WTC11 (cell line): ENCODE results near the gene TPGS1. TPM values are rescaled to one million over a fixed set of nuclear protein-coding genes. Genes with fewer than 3 reads are reported as not detected.

Source experiments
- ATAC-seq: fragments of 200-7000 bp; cut with Tn5 transposase; 2 replicates; pipeline ENCODE4 v1.10.0; 2021; ENCODE audit warnings: mild to moderate bottlenecking, moderate library complexity
- CTCF ChIA-PET: fragments of 300-600 bp; sonication (Branson Sonifier 250); formaldehyde crosslinking; loops from one replicate; lab custom pipeline; 2021; ENCODE audit warnings: antibody characterized with exemption; lab: Charles Lee
- POLR2A ChIA-PET: fragments of 350-600 bp; sonication (Branson Sonifier 250); formaldehyde crosslinking; loops from one replicate; lab custom pipeline; 2021; ENCODE audit warnings: antibody characterized with exemption; lab: Charles Lee
- DNase-seq: peaks from one replicate; pipeline ENCODE4 v3.0.0; 2021; ENCODE audit warnings: low spot score
- H3K27ac Mint-ChIP-seq: 2 replicates; pipeline ENCODE4 v1.8.0; 2021; ENCODE audit warnings: mixed read lengths
- H3K27me3 Mint-ChIP-seq: 2 replicates; pipeline ENCODE4 v1.8.0; 2021; ENCODE audit warnings: low read depth, mild to moderate bottlenecking, moderate library complexity, mixed read lengths
- H3K36me3 Mint-ChIP-seq: 2 replicates; pipeline ENCODE4 v1.8.0; 2021; ENCODE audit warnings: mixed read lengths
- H3K4me1 Mint-ChIP-seq: 2 replicates; pipeline ENCODE4 v1.8.0; 2022; ENCODE audit warnings: mixed read lengths
- H3K4me3 Mint-ChIP-seq: 2 replicates; pipeline ENCODE4 v1.8.0; 2021; ENCODE audit warnings: mild to moderate bottlenecking, moderate library complexity, mixed read lengths
- H3K9me3 Mint-ChIP-seq: 2 replicates; pipeline ENCODE4 v1.8.0; 2021; ENCODE audit warnings: mixed read lengths
- ATF3 ChIP-seq: sonication (generic); formaldehyde crosslinking; conservative IDR thresholded peaks from 2 replicates; pipeline ENCODE4 v1.8.1; 2022; ENCODE audit warnings: mild to moderate bottlenecking, missing genetic modification reagents
- CDX4 ChIP-seq: fragments of 250-450 bp; sonication (Bioruptor Pico); IDR thresholded peaks from 2 replicates; pipeline ENCODE4 v1.9.0; 2021; ENCODE audit warnings: moderate library complexity, mild to moderate bottlenecking, inconsistent platforms, borderline replicate concordance
- CREB1 ChIP-seq: sonication (generic); formaldehyde crosslinking; IDR thresholded peaks from 2 replicates; pipeline ENCODE4 v1.8.0; 2023; ENCODE audit warnings: mild to moderate bottlenecking, missing genetic modification reagents
- ELF4 ChIP-seq: sonication (generic); formaldehyde crosslinking; IDR thresholded peaks from 2 replicates; pipeline ENCODE4 v1.8.1; 2022; ENCODE audit warnings: low read depth, mild to moderate bottlenecking, moderate library complexity, missing genetic modification reagents
- FOXJ3 ChIP-seq: sonication (generic); formaldehyde crosslinking; IDR thresholded peaks from 2 replicates; pipeline ENCODE4 v1.9.0; 2021; ENCODE audit warnings: missing genetic modification reagents, mild to moderate bottlenecking, borderline replicate concordance
- GTF2I ChIP-seq: fragments of 250-450 bp; sonication (Bioruptor Pico); conservative IDR thresholded peaks from 2 replicates; pipeline ENCODE4 v1.4.0; 2021; ENCODE audit warnings: mild to moderate bottlenecking
- KAT7 ChIP-seq: sonication (generic); formaldehyde crosslinking; IDR thresholded peaks from 2 replicates; pipeline ENCODE4 v1.8.1; 2023; ENCODE audit warnings: missing genetic modification reagents, mild to moderate bottlenecking, borderline replicate concordance
- NFATC4 ChIP-seq: fragments of 250-450 bp; sonication (Bioruptor Pico); IDR thresholded peaks from 2 replicates; pipeline ENCODE4 v1.9.0; 2021; ENCODE audit warnings: mild to moderate bottlenecking
- NFE2L1 ChIP-seq: sonication (generic); formaldehyde crosslinking; IDR thresholded peaks from 2 replicates; pipeline ENCODE4 v1.8.1; 2023; ENCODE audit warnings: missing genetic modification reagents
- PRRX2 ChIP-seq: fragments of 250-450 bp; sonication (Bioruptor Pico); IDR thresholded peaks from 2 replicates; pipeline ENCODE4 v1.8.0; 2021; ENCODE audit warnings: mild to moderate bottlenecking
- RELA ChIP-seq: sonication (generic); formaldehyde crosslinking; IDR thresholded peaks from 2 replicates; pipeline ENCODE4 v1.8.1; 2022; ENCODE audit warnings: missing genetic modification reagents, mild to moderate bottlenecking, borderline replicate concordance
- SP1 ChIP-seq: sonication (generic); formaldehyde crosslinking; conservative IDR thresholded peaks from 2 replicates; pipeline ENCODE4 v1.8.1; 2022; ENCODE audit warnings: missing genetic modification reagents
- STAT6 ChIP-seq: sonication (generic); formaldehyde crosslinking; conservative IDR thresholded peaks from 2 replicates; pipeline ENCODE4 v1.8.1; 2023; ENCODE audit warnings: mild to moderate bottlenecking, low read depth, missing genetic modification reagents, moderate library complexity
- TCF7 ChIP-seq: sonication (generic); formaldehyde crosslinking; IDR thresholded peaks from 2 replicates; pipeline ENCODE4 v1.8.0; 2022; ENCODE audit warnings: mild to moderate bottlenecking, low read depth, missing genetic modification reagents, moderate library complexity
- TEAD4 ChIP-seq: sonication (generic); formaldehyde crosslinking; IDR thresholded peaks from 2 replicates; pipeline ENCODE4 v1.8.0; 2022; ENCODE audit warnings: mild to moderate bottlenecking, missing genetic modification reagents
- TP53 ChIP-seq: sonication (generic); formaldehyde crosslinking; IDR thresholded peaks from 2 replicates; pipeline ENCODE4 v1.8.1; 2023; ENCODE audit warnings: mild to moderate bottlenecking, missing genetic modification reagents
- USF1 ChIP-seq: sonication (generic); formaldehyde crosslinking; IDR thresholded peaks from 2 replicates; pipeline ENCODE4 v1.8.0; 2022; ENCODE audit warnings: mild to moderate bottlenecking, missing genetic modification reagents
- ZNF138 ChIP-seq: sonication (generic); formaldehyde crosslinking; conservative IDR thresholded peaks from 2 replicates; pipeline ENCODE4 v1.8.1; 2022; ENCODE audit warnings: mild to moderate bottlenecking, moderate library complexity, missing genetic modification reagents
- ZNF232 ChIP-seq: sonication (generic); formaldehyde crosslinking; IDR thresholded peaks from 2 replicates; pipeline ENCODE4 v1.8.0; 2022; ENCODE audit warnings: mild to moderate bottlenecking, missing genetic modification reagents
- ZNF416 ChIP-seq: fragments of 250-450 bp; sonication (Bioruptor Pico); IDR thresholded peaks from 2 replicates; pipeline ENCODE4 v1.9.0; 2021; ENCODE audit warnings: mild to moderate bottlenecking, inconsistent platforms
- total RNA-seq: library from RNA; stranded (reverse); gene quantifications from 3 replicates; pipeline ENCODE4 v1.2.3, GENCODE V29; 2021
- TF ChIP-seq, protein P1 (sequence below): sonication (generic); formaldehyde crosslinking; IDR thresholded peaks from 2 replicates; pipeline ENCODE4 v1.8.0; 2023; ENCODE audit warnings: mild to moderate bottlenecking, missing genetic modification reagents
- TF ChIP-seq, protein P2 (sequence below): sonication (generic); formaldehyde crosslinking; IDR thresholded peaks from 2 replicates; pipeline ENCODE4 v1.8.1; 2022; ENCODE audit warnings: mild to moderate bottlenecking, moderate library complexity, missing genetic modification reagents
- TF ChIP-seq, protein P3 (sequence below): sonication (generic); formaldehyde crosslinking; IDR thresholded peaks from 2 replicates; pipeline ENCODE4 v1.8.1; 2023; ENCODE audit warnings: mild to moderate bottlenecking, missing genetic modification reagents, moderate library complexity
- TF ChIP-seq, protein P4 (sequence below): sonication (generic); formaldehyde crosslinking; IDR thresholded peaks from 2 replicates; pipeline ENCODE4 v1.8.1; 2023; ENCODE audit warnings: mild to moderate bottlenecking, missing genetic modification reagents

TPGS1 gene
- total RNA-seq, 1 experiment from 2014 or later = 18.8 TPM

DNA sequence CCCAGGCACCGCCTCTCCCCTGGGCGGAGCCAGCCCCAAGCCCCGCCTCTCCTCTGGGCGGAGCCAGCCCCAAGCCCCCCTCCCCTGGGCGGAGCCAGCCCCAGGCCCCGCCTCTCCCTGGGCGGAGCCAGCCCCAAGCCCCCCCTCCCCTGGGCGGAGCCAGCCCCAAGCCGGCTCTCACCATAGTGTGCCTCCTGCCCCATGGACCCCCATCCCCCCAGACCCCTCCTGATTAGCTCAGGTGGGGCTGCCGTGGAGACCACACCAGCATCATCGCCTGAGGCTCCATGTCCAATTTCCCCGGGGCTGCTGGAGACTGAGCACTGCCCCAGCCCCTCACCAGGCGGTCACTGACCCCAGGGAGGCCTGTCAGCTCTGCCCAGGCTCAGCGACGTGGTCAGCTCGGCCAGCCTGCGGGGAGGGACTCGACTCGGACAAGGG lies 15.2 kb upstream of the TPGS1 start (continued):
- TF ChIP-seq, protein P1, sequence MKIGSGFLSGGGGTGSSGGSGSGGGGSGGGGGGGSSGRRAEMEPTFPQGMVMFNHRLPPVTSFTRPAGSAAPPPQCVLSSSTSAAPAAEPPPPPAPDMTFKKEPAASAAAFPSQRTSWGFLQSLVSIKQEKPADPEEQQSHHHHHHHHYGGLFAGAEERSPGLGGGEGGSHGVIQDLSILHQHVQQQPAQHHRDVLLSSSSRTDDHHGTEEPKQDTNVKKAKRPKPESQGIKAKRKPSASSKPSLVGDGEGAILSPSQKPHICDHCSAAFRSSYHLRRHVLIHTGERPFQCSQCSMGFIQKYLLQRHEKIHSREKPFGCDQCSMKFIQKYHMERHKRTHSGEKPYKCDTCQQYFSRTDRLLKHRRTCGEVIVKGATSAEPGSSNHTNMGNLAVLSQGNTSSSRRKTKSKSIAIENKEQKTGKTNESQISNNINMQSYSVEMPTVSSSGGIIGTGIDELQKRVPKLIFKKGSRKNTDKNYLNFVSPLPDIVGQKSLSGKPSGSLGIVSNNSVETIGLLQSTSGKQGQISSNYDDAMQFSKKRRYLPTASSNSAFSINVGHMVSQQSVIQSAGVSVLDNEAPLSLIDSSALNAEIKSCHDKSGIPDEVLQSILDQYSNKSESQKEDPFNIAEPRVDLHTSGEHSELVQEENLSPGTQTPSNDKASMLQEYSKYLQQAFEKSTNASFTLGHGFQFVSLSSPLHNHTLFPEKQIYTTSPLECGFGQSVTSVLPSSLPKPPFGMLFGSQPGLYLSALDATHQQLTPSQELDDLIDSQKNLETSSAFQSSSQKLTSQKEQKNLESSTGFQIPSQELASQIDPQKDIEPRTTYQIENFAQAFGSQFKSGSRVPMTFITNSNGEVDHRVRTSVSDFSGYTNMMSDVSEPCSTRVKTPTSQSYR (CRISPR knock-in tag) = no peak
- TF ChIP-seq CDX4 (CRISPR knock-in tag) (no peak), TP53 (CRISPR knock-in tag) (no peak), SP1 (CRISPR knock-in tag) (no peak)

- ATAC-seq (no peak), DNase-seq (no peak)
- H3K4me1 Mint-ChIP-seq = peaks cover 15% of the 10 kb centered on the region
- no peak overlapping the region for H3K4me3 Mint-ChIP-seq
- ChIA-PET POLR2A (no interaction called here), CTCF (interaction anchor here (1.0 to 3.6 kb wide), 4 partner anchors 13 to 109 kb away, joined by 3 to 46 read pairs (median 22); no protein-coding TSS in a partner anchor)
- H3K27me3 Mint-ChIP-seq = peaks cover 23% of the 10 kb centered on the region
- H3K9me3 Mint-ChIP-seq = peaks cover 3% of the 10 kb centered on the region
- H3K36me3 Mint-ChIP-seq = no peaks in the 10 kb centered on the region
- H3K27ac Mint-ChIP-seq = no peak overlapping the region
- no peak for TF ChIP-seq KAT7 (CRISPR knock-in tag)
- TF ChIP-seq, protein P2, sequence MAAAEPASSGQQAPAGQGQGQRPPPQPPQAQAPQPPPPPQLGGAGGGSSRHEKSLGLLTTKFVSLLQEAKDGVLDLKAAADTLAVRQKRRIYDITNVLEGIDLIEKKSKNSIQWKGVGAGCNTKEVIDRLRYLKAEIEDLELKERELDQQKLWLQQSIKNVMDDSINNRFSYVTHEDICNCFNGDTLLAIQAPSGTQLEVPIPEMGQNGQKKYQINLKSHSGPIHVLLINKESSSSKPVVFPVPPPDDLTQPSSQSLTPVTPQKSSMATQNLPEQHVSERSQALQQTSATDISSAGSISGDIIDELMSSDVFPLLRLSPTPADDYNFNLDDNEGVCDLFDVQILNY (CRISPR knock-in tag) = no peak
- TF ChIP-seq RELA (CRISPR knock-in tag) = no peak
- TF ChIP-seq GTF2I = no peak
- TF ChIP-seq ZNF138 (CRISPR knock-in tag) = no peak
- TF ChIP-seq, protein P3, sequence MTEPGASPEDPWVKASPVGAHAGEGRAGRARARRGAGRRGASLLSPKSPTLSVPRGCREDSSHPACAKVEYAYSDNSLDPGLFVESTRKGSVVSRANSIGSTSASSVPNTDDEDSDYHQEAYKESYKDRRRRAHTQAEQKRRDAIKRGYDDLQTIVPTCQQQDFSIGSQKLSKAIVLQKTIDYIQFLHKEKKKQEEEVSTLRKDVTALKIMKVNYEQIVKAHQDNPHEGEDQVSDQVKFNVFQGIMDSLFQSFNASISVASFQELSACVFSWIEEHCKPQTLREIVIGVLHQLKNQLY (CRISPR knock-in tag) = no peak
- no peak for TF ChIP-seq CREB1 (CRISPR knock-in tag)
- TF ChIP-seq NFE2L1 (CRISPR knock-in tag) = no peak
- TF ChIP-seq NFATC4 (CRISPR knock-in tag) = no peak
- no peak for TF ChIP-seq TEAD4
- no peak for TF ChIP-seq FOXJ3 (CRISPR knock-in tag)
- no peak for TF ChIP-seq PRRX2 (CRISPR knock-in tag)
- TF ChIP-seq ZNF416 (CRISPR knock-in tag) = no peak
- TF ChIP-seq TCF7 (CRISPR knock-in tag) = no peak
- no peak for TF ChIP-seq STAT6 (CRISPR knock-in tag)
- TF ChIP-seq ATF3 (CRISPR knock-in tag) = no peak
- no peak for TF ChIP-seq ELF4 (CRISPR knock-in tag)
- no peak for TF ChIP-seq USF1
- TF ChIP-seq, protein P4, sequence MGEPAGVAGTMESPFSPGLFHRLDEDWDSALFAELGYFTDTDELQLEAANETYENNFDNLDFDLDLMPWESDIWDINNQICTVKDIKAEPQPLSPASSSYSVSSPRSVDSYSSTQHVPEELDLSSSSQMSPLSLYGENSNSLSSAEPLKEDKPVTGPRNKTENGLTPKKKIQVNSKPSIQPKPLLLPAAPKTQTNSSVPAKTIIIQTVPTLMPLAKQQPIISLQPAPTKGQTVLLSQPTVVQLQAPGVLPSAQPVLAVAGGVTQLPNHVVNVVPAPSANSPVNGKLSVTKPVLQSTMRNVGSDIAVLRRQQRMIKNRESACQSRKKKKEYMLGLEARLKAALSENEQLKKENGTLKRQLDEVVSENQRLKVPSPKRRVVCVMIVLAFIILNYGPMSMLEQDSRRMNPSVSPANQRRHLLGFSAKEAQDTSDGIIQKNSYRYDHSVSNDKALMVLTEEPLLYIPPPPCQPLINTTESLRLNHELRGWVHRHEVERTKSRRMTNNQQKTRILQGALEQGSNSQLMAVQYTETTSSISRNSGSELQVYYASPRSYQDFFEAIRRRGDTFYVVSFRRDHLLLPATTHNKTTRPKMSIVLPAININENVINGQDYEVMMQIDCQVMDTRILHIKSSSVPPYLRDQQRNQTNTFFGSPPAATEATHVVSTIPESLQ = no peak
- no peak for TF ChIP-seq ZNF232 (CRISPR knock-in tag)
These were observed 13.7 kb upstream of the TPGS1 start for GRCh38 chr19:493391-494170.
